Activated CD8-positive, alpha-beta memory T cell treated with anti-CD3 and anti-CD28 coated beads for 24 hours (primary cell): ENCODE data around the gene BPIFB4.
"Not testable (repeated sequence)": the region's sequence is repeated elsewhere in the genome, so short reads cannot be mapped to it uniquely, and the experiment has no call there.

Experiments
- DNase-seq: peaks from one replicate; pipeline ENCODE4 v3.0.0-alpha.2; 2020

Gene BPIFB4

GRCh38 chr20:33122297-33122696, 42.9 kb downstream of the BPIFB4 start:
- DNase-seq, result not testable (repeated sequence)

GRCh38 chr20:33124261-33124660, 44.8 kb downstream of the BPIFB4 start:
- DNase-seq, result no peak

- DNase-seq, result no peak
Measured at GRCh38 chr20:33124994-33125393, 45.6 kb downstream of the BPIFB4 start.

- DNase-seq, result no peak
Measured at GRCh38 chr20:33125983-33126382, 46.5 kb downstream of the BPIFB4 start.

- no peak for DNase-seq
Measured at GRCh38 chr20:33127422-33128097, 48.1 kb downstream of the BPIFB4 start.

- no peak for DNase-seq
Measured at GRCh38 chr20:33130568-33131061, 51.2 kb downstream of the BPIFB4 start.

- no peak for DNase-seq
Measured at GRCh38 chr20:33131949-33132473, 52.6 kb downstream of the BPIFB4 start.

GRCh38 chr20:33132513-33133372, 53.3 kb downstream of the BPIFB4 start:
- no peak for DNase-seq

GRCh38 chr20:33133373-33133941, 54.0 kb downstream of the BPIFB4 start:
- DNase-seq, result no peak

GRCh38 chr20:33137195-33137594, 57.8 kb downstream of the BPIFB4 start:
- no peak for DNase-seq

GRCh38 chr20:33139467-33139866, 60.0 kb downstream of the BPIFB4 start:
- no peak for DNase-seq

GRCh38 chr20:33145521-33145920, 66.1 kb downstream of the BPIFB4 start:
- DNase-seq, result no peak

GRCh38 chr20:33147299-33147698, 67.9 kb downstream of the BPIFB4 start:
- DNase-seq, result no peak

- DNase-seq, result peak; percentile 13
Measured at GRCh38 chr20:33148040-33148439, 68.6 kb downstream of the BPIFB4 start.

GRCh38 chr20:33154252-33154651, 74.8 kb downstream of the BPIFB4 start:
- DNase-seq, result no peak

- peak; percentile 41 for DNase-seq
Measured at GRCh38 chr20:33158637-33159385, 79.4 kb downstream of the BPIFB4 start.

GRCh38 chr20:33159713-33160112, 80.3 kb downstream of the BPIFB4 start:
- DNase-seq, result peak; percentile 13

- no peak for DNase-seq
Measured at GRCh38 chr20:33160681-33161080, 81.2 kb downstream of the BPIFB4 start.
